Large intestine (tissue), 12 donors: ENCODE measurements around the gene TTC13. TPM values are rescaled to one million over a fixed set of nuclear protein-coding genes. Genes with fewer than 3 reads are reported as not detected.
"Not testable (repeated sequence)": the region's sequence is repeated elsewhere in the genome, so short reads cannot be mapped to it uniquely, and the experiment has no call there.

Source experiments
- DNase-seq, 2 donors: peaks; one replicate each; pipeline versions ENCODE4 v3.0.0 to v3.0.0-alpha.2; 2013
- H3K27ac ChIP-seq: one replicate; pipeline ENCODE4 v1.5.1; 2013; ENCODE audit warnings: low read length
- H3K27me3 ChIP-seq: 2 replicates; pipeline ENCODE4 v1.6.1; 2013; ENCODE audit warnings: low read length; ENCODE audit not compliant: control insufficient read depth, insufficient read depth
- H3K36me3 ChIP-seq: 2 replicates; pipeline ENCODE4 v1.6.1; 2013; ENCODE audit warnings: low read length; ENCODE audit not compliant: control insufficient read depth, insufficient read depth
- H3K4me1 ChIP-seq: one replicate; pipeline ENCODE4 v1.6.1; 2013; ENCODE audit warnings: low read length; ENCODE audit not compliant: control insufficient read depth, insufficient read depth
- H3K4me3 ChIP-seq: one replicate; pipeline ENCODE4 v1.5.1; 2013; ENCODE audit warnings: low read length
- H3K9me3 ChIP-seq: one replicate; pipeline ENCODE4 v1.6.1; 2013; ENCODE audit warnings: mild to moderate bottlenecking, low read depth, low read length, moderate library complexity; ENCODE audit not compliant: control insufficient read depth
- WGBS: methylation state at CpG from one replicate; pipeline ENCODE4 v1.1.5; 2013; ENCODE audit warnings: low lambda C conversion rate; ENCODE audit not compliant: insufficient coverage; 5-methylcytosine and 5-hydroxymethylcytosine counted together
- long read RNA-seq, 11 donors: transcript quantifications; one replicate each; lab custom pipeline, GENCODE V29; 2026
- polyA plus RNA-seq: library from polyadenylated mRNA; unstranded; fragments of 120-200 nt; gene quantifications from one replicate; pipeline ENCODE4 v1.2.1, GENCODE V29; 2013

TTC13 gene
- 25.5 TPM for polyA plus RNA-seq
- long read RNA-seq, donor 1, result 0 reads
- long read RNA-seq, donor 2, result 0 reads
- long read RNA-seq, donor 3, result 0 reads
- long read RNA-seq, donor 4, result 0 reads
- long read RNA-seq, donor 5, result 0 reads
- long read RNA-seq, donor 6, result 0 reads
- long read RNA-seq, donor 7, result 0 reads
- long read RNA-seq, donor 8, partial matches to known transcripts, result 0 of 1 reads
- long read RNA-seq, donor 8, other reads (novel, unspliced or antisense), result 0 of 1 reads
- long read RNA-seq, donor 9, result 0 reads
- long read RNA-seq, donor 10, result 0 reads
- long read RNA-seq, donor 11, result 0 reads

- Histone ChIP-seq H3K27ac (peak within 1 kb of the TSS; percentile 47), H3K4me3 (peak within 1 kb of the TSS; percentile 62), H3K9me3 (no peaks in the 10 kb centered on the region), H3K4me1 (peaks cover 9% of the 10 kb centered on the region), H3K27me3 (no peaks in the 10 kb centered on the region), H3K36me3 (no peaks in the 10 kb centered on the region)
- DNase-seq, result peak; percentile 99
- WGBS, result no CpG with 5 or more reads among the region's 79 CpGs
Measured at GRCh38 chr1:230978491-230979388, at the start of gene TTC13, which contains the start of gene ARV1. Gene TTC13, minus strand, starts transcription at chr1:230978861. Its CDS starts 31 bp downstream, at chr1:230978830. Gene ARV1, plus strand, starts transcription at chr1:230979094. Its CDS starts 12 bp downstream, at chr1:230979106.

- no peaks in the 10 kb centered on the region for H3K36me3 ChIP-seq
- WGBS, result no CpG with 5 or more reads among the region's 10 CpGs
- no peak for DNase-seq
- no peak overlapping the region for H3K4me3 ChIP-seq
- no peak overlapping the region for H3K27ac ChIP-seq
- peaks cover 4% of the 10 kb centered on the region for H3K4me1 ChIP-seq
- no peaks in the 10 kb centered on the region for H3K27me3 ChIP-seq
- no peaks in the 10 kb centered on the region for H3K9me3 ChIP-seq
Measured at GRCh38 chr1:231027971-231028370, 49.3 kb upstream of the TTC13 start.

GRCh38 chr1:231027136-231027925 is 48.7 kb upstream of the TTC13 start:
- no peak for DNase-seq
- no peaks in the 10 kb centered on the region for H3K27me3 ChIP-seq
- H3K9me3 ChIP-seq, result no peaks in the 10 kb centered on the region
- 67% methylated on average over 3 of the region's 23 CpGs for WGBS
- H3K4me1 ChIP-seq, result no peaks in the 10 kb centered on the region
- no peak overlapping the region for H3K27ac ChIP-seq
- no peak overlapping the region for H3K4me3 ChIP-seq
- H3K36me3 ChIP-seq, result no peaks in the 10 kb centered on the region

- H3K4me1 ChIP-seq, result no peaks in the 10 kb centered on the region
- no peak for DNase-seq
- no peak overlapping the region for H3K4me3 ChIP-seq
- no peak overlapping the region for H3K27ac ChIP-seq
- H3K36me3 ChIP-seq, result no peaks in the 10 kb centered on the region
- 100% methylated on average over 1 of the region's 6 CpGs for WGBS
- H3K27me3 ChIP-seq, result no peaks in the 10 kb centered on the region
- no peaks in the 10 kb centered on the region for H3K9me3 ChIP-seq
Measured at GRCh38 chr1:231026576-231026975, 47.9 kb upstream of the TTC13 start.

- H3K4me3 ChIP-seq, result no peak overlapping the region
- no peak overlapping the region for H3K27ac ChIP-seq
- no peak for DNase-seq
- no CpG with 5 or more reads among the region's 9 CpGs for WGBS
- H3K27me3 ChIP-seq, result no peaks in the 10 kb centered on the region
- H3K9me3 ChIP-seq, result no peaks in the 10 kb centered on the region
- no peaks in the 10 kb centered on the region for H3K4me1 ChIP-seq
- peaks cover 2% of the 10 kb centered on the region for H3K36me3 ChIP-seq
Measured at GRCh38 chr1:231023150-231023549, 44.5 kb upstream of the TTC13 start.

- not testable (repeated sequence) for H3K4me3 ChIP-seq, H3K4me1 ChIP-seq, H3K27ac ChIP-seq, H3K36me3 ChIP-seq, H3K27me3 ChIP-seq, H3K9me3 ChIP-seq, DNase-seq
- no CpG with 5 or more reads among the region's 7 CpGs for WGBS
Measured at GRCh38 chr1:231022543-231022942, 43.9 kb upstream of the TTC13 start.

- Histone ChIP-seq H3K4me3 (no peak overlapping the region), H3K27ac (no peak overlapping the region), H3K27me3 (no peaks in the 10 kb centered on the region), H3K9me3 (no peaks in the 10 kb centered on the region), H3K4me1 (no peaks in the 10 kb centered on the region), H3K36me3 (peaks cover 2% of the 10 kb centered on the region)
- no peak for DNase-seq
- WGBS, result no CpG with 5 or more reads among the region's 12 CpGs
Measured at GRCh38 chr1:231021540-231022031, 42.9 kb upstream of the TTC13 start.

- no peaks in the 10 kb centered on the region for H3K27me3 ChIP-seq
- H3K4me1 ChIP-seq, result no peaks in the 10 kb centered on the region
- H3K27ac ChIP-seq, result no peak overlapping the region
- H3K36me3 ChIP-seq, result peaks cover 2% of the 10 kb centered on the region
- no peaks in the 10 kb centered on the region for H3K9me3 ChIP-seq
- no peak for DNase-seq
- no CpG with 5 or more reads among the region's 7 CpGs for WGBS
- no peak overlapping the region for H3K4me3 ChIP-seq
Measured at GRCh38 chr1:231020816-231021215, 42.2 kb upstream of the TTC13 start.

GRCh38 chr1:231020139-231020601 is 41.5 kb upstream of the TTC13 start:
- Histone ChIP-seq H3K27ac (no peak overlapping the region), H3K4me1 (no peaks in the 10 kb centered on the region), H3K27me3 (no peaks in the 10 kb centered on the region), H3K4me3 (no peak overlapping the region), H3K36me3 (peaks cover 2% of the 10 kb centered on the region), H3K9me3 (no peaks in the 10 kb centered on the region)
- DNase-seq, result no peak
- no CpG with 5 or more reads among the region's 14 CpGs for WGBS

GRCh38 chr1:231019711-231020110 is 41.0 kb upstream of the TTC13 start:
- H3K4me3 ChIP-seq, result no peak overlapping the region

More at GRCh38 chr1:231019711-231020110, 41.0 kb upstream of the TTC13 start:
- H3K27me3 ChIP-seq, result no peaks in the 10 kb centered on the region
- H3K36me3 ChIP-seq, result peaks cover 2% of the 10 kb centered on the region
- H3K4me1 ChIP-seq, result no peaks in the 10 kb centered on the region
- DNase-seq, result no peak
- WGBS, result 100% methylated on average over 2 of the region's 14 CpGs
- no peaks in the 10 kb centered on the region for H3K9me3 ChIP-seq
- no peak overlapping the region for H3K27ac ChIP-seq
